Non-pigmented ciliary epithelial cell (primary cell): ENCODE measurements around the gene TNNI3K.

ENCODE experiments used
- DNase-seq: peaks from one replicate; pipeline ENCODE4 v3.0.0-alpha.2; 2010; ENCODE audit warnings: low read depth

TNNI3K gene

GRCh38 chr1:74392186-74392585, 157.0 kb downstream of the TNNI3K start:
- no peak for DNase-seq

- DNase-seq: no peak
These were observed 157.7 kb downstream of the TNNI3K start for GRCh38 chr1:74392840-74393239.

DNA sequence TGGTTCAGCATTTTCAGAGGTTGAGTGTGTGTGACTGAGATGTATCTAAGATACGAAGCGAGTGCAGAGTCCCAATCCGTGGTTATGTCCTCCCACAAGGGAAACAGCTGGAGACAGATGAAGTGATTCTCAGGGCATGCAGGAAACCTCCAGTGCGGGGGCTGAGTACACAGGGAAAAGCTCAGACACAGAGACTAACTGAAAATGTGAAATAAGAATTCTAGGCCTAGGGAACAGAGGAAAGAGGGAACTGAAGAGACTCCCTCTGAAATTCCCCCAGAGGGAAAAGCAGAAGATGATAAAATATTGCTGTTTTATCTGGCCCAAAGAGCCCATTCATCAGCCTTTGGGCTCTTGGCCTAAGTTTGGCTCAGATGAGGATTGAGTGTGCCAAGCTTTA, 160.4 kb downstream of the TNNI3K start:
- DNase-seq: peak; percentile 23

- DNase-seq: no peak
These were observed 161.3 kb downstream of the TNNI3K start for GRCh38 chr1:74396462-74396861.

DNA sequence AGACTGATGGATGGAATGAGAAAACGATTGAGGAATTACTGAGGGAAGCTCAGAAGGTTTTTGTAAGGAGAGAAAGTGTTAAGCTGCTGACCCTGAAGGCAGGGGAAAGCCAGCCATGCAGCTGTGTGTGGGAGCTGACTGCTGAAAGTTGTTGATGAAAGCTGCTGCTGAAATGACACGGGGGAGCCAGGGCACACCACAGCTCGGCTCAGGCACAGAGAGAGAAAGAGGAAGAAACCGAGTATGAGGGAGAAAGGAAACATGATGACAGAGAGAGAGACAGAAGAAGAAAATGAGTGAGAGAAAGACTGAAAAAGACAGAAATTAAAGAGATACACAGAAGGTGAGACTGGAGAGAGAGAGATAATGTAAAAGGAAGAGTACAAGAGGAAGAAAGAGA, 161.7 kb downstream of the TNNI3K start:
- no peak for DNase-seq

DNA sequence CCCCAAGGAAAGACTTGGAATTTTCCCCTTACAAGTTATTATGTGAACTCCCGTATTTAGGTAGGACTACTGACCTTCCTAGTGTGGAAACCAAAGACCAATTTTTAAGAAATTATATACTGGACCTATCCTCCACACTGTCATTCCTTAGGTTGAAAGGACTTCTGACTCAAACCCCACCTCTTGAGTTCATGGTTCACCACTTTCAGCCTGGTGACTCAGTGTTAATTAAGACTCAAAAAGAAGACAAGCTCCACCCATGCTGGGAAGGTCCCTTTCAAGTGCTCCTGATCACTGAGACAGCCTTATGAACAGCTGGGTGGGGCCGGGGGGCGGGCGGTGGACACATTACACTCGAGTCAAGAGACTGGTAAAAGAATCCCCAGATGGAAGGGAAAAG, 164.1 kb downstream of the TNNI3K start:
- no peak for DNase-seq

DNA sequence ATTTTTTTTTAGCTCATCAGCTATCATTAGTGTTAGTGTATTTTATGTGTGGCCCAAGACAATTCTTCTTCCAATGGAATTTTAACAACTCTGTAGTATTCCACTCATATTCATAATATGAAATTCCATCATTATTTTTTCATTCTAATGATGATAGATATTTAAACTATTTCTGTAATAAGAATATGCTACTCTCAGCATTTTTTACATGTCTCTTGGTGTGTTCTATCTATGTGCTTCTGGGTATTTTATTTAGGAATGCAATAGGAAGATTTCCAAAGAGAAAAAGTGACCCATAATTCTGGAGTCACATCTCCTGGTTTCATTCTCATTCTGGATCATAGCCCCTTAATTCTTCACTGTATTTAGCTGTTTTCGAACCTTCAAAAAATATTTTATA, 167.7 kb downstream of the TNNI3K start:
- no peak for DNase-seq

- no peak for DNase-seq
These were observed 168.4 kb downstream of the TNNI3K start for GRCh38 chr1:74403606-74404005.

- no peak for DNase-seq
These were observed 171.6 kb downstream of the TNNI3K start for GRCh38 chr1:74406759-74407158.

DNA sequence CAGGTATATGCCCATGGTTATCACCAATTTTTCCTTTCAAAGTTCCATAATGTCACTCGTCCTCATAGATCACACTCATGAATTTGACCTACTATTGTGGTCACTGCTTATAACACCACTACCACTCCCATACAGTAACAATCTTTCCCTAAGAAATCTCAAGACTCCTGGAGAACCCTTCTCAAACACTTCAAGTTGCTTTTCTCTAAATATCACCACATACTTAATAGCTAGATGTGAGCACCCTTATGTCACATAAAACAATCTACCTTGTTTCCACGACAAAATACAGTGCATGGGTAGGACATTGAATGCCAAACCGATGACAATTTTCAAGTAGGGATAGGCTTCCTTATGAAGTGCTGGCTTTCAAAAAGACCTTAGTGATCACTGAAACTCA, 172.7 kb downstream of the TNNI3K start:
- no peak for DNase-seq

- DNase-seq: no peak
These were observed 177.1 kb downstream of the TNNI3K start for GRCh38 chr1:74412244-74412643.

GRCh38 chr1:74415935-74416334, 180.7 kb downstream of the TNNI3K start:
- no peak for DNase-seq

GRCh38 chr1:74419611-74420010, 184.4 kb downstream of the TNNI3K start:
- DNase-seq: no peak

DNA sequence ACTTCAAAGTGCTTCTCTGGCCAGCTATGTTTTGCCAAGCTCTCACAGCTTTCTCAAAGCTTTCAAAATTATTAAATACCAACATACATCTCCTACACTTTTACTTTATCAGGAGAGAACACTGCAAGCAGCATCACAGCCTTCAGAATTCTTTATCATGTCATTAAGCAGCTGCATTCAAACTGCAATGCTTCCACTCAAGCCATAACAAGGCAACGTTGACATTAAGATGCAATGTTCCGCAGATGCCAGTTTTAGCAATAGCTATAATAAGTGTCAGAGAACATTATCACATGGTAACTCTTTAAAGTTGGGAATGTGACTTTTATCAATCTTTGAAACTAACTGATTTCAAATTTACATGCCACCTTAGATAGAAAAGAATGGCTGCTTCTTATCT, 185.3 kb downstream of the TNNI3K start:
- no peak for DNase-seq

- no peak for DNase-seq
These were observed 187.5 kb downstream of the TNNI3K start for GRCh38 chr1:74422421-74423292.

- no peak for DNase-seq
These were observed 188.3 kb downstream of the TNNI3K start for GRCh38 chr1:74423471-74423870.

GRCh38 chr1:74425676-74426075, 190.5 kb downstream of the TNNI3K start:
- DNase-seq: no peak

- DNase-seq: no peak
These were observed 191.2 kb downstream of the TNNI3K start for GRCh38 chr1:74426208-74426937.

GRCh38 chr1:74427681-74428080, 192.5 kb downstream of the TNNI3K start:
- DNase-seq: peak; percentile 38

- DNase-seq: no peak
These were observed 194.4 kb downstream of the TNNI3K start for GRCh38 chr1:74429580-74429979.

DNA sequence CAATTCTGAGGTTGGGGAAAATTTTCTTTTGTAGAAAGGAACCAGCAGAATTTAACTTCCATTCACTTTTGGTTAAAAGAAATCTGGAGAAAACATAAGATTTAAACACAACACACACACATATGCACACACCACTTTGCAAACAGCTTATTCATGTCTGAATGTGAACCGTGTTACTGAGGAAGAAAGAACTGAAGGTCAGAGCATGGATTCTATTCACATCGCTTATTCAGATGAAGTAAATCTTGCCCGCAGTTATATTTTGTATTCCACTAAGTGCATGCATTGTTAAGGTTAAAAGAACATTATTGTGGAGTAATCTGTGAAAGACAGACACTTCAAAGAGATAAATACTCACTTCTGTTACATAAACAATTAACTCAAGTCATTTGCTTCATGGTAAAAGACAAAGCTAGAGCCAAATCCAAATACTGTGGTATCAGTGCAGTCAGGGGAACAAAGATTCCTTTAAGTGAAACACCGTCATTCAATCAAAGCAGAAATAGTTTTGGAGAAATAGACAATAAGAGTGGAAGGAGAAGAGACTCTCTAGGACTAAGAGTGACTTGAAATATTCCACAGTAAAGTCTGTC, 195.3 kb downstream of the TNNI3K start:
- DNase-seq: no peak

DNA sequence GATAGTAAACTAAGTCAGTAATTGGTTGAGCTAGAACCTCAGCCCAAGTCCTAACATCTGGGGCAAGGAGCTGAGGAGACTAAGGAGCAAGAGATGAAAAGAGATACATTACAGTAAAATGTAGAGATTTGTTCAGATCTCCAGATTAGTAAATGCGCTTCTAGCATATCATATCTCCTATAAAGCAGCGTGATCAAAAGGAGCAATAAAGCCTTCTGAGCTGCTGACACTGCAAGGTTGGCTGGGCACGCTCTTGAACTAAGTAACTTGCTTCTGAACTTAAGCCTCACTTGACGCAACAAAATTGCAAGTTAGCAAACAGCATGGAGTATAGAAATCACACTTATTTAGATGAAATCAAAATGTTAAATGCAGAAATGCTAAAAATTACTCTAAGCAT, 196.3 kb downstream of the TNNI3K start:
- no peak for DNase-seq

DNA sequence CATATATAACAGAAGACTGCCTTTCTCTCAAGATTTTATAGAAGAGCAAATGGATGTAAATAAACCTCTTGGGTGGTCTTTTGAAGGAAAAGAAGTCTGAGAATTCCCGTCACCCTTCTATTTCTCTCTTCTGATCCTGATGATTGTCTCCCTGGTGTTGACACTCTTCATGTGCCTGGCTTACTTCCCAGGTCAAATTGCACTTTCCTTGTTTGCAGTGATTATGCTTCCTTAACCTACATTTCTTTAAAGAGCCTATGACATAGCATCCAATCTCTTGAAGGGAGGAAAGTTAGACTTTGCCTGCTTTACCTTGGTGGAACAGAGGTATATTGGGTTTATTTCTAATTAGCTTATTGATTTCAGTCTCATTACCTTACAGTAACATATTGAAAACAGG, 197.1 kb downstream of the TNNI3K start:
- no peak for DNase-seq
